RWPE1 (cell line): ENCODE measurements around the gene GADD45B.

Source experiments
- CTCF ChIA-PET: fragments of 350-600 bp; sonication (Branson Sonifier 250); formaldehyde crosslinking; extraction: SDS; loops from one replicate; lab custom pipeline; 2021; lab: Yijun Ruan, JAX
- POLR2A ChIA-PET: fragments of 400-600 bp; formaldehyde crosslinking; extraction: SDS; loops from one replicate; lab custom pipeline; 2020; ENCODE audit warnings: antibody characterized with exemption; ENCODE audit not compliant: low non-redundant PET; lab: Yijun Ruan, JAX
- DNase-seq: peaks from one replicate; pipeline ENCODE4 v3.0.0; 2012; ENCODE audit warnings: low spot score
- H3K27ac ChIP-seq: fragments of 450-650 bp; 2 replicates; pipeline ENCODE4 v1.5.1; 2017
- CTCF ChIP-seq: fragments of 450-650 bp; conservative IDR thresholded peaks from 2 replicates; pipeline ENCODE4 v1.5.1; 2017; ENCODE audit warnings: low read depth, mild to moderate bottlenecking

Gene GADD45B

DNA sequence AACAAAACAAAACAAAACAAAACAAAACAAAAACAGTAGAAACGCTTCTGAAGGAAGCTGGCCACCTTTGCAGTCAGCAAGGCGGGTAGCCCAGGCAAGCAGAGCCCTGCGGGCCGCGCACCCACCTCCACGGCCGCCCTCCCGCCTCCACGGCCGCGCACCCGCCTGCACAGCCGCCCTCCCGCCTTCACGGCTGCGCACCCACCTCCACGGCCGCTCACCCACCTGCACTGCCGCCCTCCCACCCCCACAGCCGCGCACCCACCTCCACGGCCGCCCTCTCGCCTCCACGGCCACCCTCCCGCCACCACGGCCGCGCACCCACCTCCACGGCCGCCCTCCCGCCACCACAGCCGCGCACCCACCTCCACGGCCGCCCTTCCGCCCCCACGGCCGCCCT, 39.5 kb upstream of the GADD45B start:
- no peak for DNase-seq
- no peak for TF ChIP-seq CTCF
- ChIA-PET CTCF (interaction anchor here (0.7 to 1.0 kb wide), 2 partner anchors 45 to 174 kb away, joined by 3 read pairs; no protein-coding TSS in a partner anchor), POLR2A (no interaction called here)
- H3K27ac ChIP-seq: no peak overlapping the region

- no peak for DNase-seq
- POLR2A ChIA-PET: no interaction called here
- H3K27ac ChIP-seq: 0 out of 2 replicates have a peak overlapping the region, but pooled peaks have one; percentile 13
- CTCF ChIA-PET: interaction anchor here (1.0 kb wide), 1 partner anchor 45 kb away, joined by 3 read pairs; no protein-coding TSS in a partner anchor
- TF ChIP-seq CTCF: no peak
Observed at GRCh38 chr19:2436926-2437325, 39.0 kb upstream of the GADD45B start.

GRCh38 chr19:2438178-2438577, 37.7 kb upstream of the GADD45B start:
- no peak for TF ChIP-seq CTCF
- CTCF ChIA-PET: interaction anchor here (0.9 kb wide), 1 partner anchor 21 kb away, joined by 6 read pairs; no protein-coding TSS in a partner anchor
- POLR2A ChIA-PET: no interaction called here
- no peak for DNase-seq
- H3K27ac ChIP-seq: 0 out of 2 replicates have a peak overlapping the region, but pooled peaks have one; percentile 13

- DNase-seq: no peak
- TF ChIP-seq CTCF: no peak
- ChIA-PET CTCF (no interaction called here), POLR2A (no interaction called here)
- no peak overlapping the region for H3K27ac ChIP-seq
Observed at GRCh38 chr19:2440515-2440914, 35.4 kb upstream of the GADD45B start.

DNA sequence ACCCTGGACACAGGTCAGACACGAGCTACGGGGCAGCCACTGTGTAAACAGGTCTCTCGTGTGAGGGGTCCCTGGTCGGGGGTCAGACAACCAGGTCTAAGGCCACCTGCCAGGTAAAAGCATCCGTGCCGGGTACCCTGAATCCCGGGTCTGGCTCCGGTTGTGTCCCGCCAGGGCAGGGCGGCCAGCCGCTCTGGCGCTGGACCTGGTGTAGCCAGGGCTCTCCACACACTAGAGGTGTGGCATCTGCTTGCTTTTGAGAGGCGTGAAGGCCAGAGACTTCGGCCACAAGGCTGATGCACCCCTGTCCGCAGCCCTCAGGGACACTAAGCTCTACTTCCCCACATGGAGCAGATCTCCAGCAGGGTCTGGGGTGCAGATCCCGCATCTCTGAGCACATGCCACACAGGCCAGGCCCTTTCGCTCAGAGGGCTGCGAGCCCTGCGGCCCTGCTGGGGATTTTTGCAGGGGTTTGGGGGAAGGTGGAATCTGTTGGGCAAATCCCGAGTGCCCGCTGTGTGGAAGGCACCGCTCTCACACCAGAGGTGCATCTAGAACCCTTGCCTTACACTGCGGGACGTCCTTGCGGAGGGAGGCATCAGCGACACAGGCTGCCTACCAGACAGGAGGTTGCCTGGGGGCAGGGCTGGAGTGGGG, 34.7 kb upstream of the GADD45B start:
- no peak overlapping the region for H3K27ac ChIP-seq
- TF ChIP-seq CTCF: no peak
- DNase-seq: no peak
- ChIA-PET CTCF (no interaction called here), POLR2A (interaction anchor here (0.5 kb wide), 1 partner anchor 1448 kb away, joined by 3 read pairs; no protein-coding TSS in a partner anchor)

DNA sequence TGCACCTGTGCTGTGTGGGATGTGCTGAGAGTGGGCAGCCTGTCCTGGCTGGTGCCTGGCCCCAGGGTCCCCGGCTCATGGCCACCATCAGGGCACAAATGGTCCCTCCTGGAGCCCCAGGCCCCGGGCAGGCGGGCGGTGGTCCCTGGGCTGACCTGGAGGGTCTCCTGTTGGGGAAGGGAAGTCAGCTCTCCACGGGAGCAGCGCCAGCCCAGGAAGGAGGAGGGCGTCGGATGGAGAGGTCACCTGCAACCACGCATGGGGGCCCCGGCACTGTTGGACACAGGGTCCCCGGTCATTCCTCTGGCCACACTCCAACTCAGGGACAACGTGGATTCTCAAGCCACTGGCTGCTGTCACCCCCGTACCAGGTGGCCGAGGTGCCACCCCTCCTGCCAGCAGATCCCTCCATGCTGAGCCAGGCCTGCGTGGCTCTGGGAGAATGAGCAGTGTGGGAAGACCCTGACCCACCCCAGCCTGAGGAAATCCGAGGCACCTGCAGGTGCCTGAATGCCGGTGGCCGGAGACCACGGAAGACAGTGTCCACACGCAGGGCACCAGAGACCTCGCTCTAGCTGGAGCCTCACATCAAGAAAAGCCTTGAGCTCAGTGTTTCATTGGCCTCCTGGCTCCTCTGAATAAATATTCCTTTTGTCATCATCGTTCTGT, 32.7 kb upstream of the GADD45B start:
- POLR2A ChIA-PET: no interaction called here
- CTCF ChIA-PET: no interaction called here
- no peak for TF ChIP-seq CTCF
- peak overlapping the region; percentile 3; the same call in 1 of the 2 replicates for H3K27ac ChIP-seq
- no peak for DNase-seq
